Prostate gland (tissue), 2 donors: ENCODE results near the gene MPI. TPM values are rescaled to one million over a fixed set of nuclear protein-coding genes. Genes with fewer than 3 reads are reported as not detected.
A peak's percentile ranks its signal among the peaks of the same experiment; 100 is the strongest.

Experiments used
- DNase-seq: peaks from one replicate; pipeline ENCODE4 v3.0.0-alpha.2; 2019; ENCODE audit warnings: low spot score
- H3K27ac ChIP-seq, 2 donors: fragments of 200-600 bp; sonication (generic); 2 replicates each; pipeline ENCODE4 v1.5.1; 2017 to 2019
- H3K27me3 ChIP-seq: fragments of 200-600 bp; sonication (generic); replicated peaks from 2 replicates; pipeline ENCODE4 v1.5.1; 2019; ENCODE audit not compliant: insufficient read depth
- H3K36me3 ChIP-seq, 2 donors: fragments of 200-600 bp; sonication (generic); 1 replicate in 1 of 2; 2 replicates in 1 of 2; pipeline versions ENCODE4 v1.5.1 to v1.8.1; 2017 to 2019
- H3K4me1 ChIP-seq: fragments of 200-600 bp; sonication (generic); replicated peaks from 2 replicates; pipeline ENCODE4 v1.5.1; 2019
- H3K4me3 ChIP-seq, 2 donors: fragments of 200-600 bp; sonication (generic); 2 replicates each; pipeline ENCODE4 v1.5.1; 2017 to 2019
- H3K9me3 ChIP-seq: fragments of 200-600 bp; sonication (generic); 2 replicates; pipeline ENCODE4 v1.5.1; 2017
- CTCF ChIP-seq, 4 experiments: fragments of 200-600 bp in 2 of 4; fragments of 450-650 bp in 2 of 4; sonication (generic) in 2 of 4; IDR thresholded peaks; 1 replicate in 3 of 4; 2 replicates in 1 of 4; pipeline ENCODE4 v1.5.1; 2016 to 2019; ENCODE audit warnings: antibody characterized with exemption in 4 of 4, mild to moderate bottlenecking in 2 of 4, moderate library complexity in 2 of 4
- POLR2A ChIP-seq: fragments of 450-650 bp; IDR thresholded peaks from one replicate; pipeline ENCODE4 v1.6.1; 2016; ENCODE audit warnings: antibody characterized with exemption, mild to moderate bottlenecking
- POLR2AphosphoS5 ChIP-seq: sonication (generic); formaldehyde crosslinking; IDR thresholded peaks from one replicate; pipeline ENCODE4 v1.6.1; 2017; ENCODE audit warnings: antibody characterized with exemption
- WGBS: methylation state at CpG from one replicate; pipeline ENCODE4 v1.1.5; 2018; 5-methylcytosine and 5-hydroxymethylcytosine counted together
- intact Hi-C: fragments of 100-400 bp; cut with DNase I; formaldehyde crosslinking; loops from one replicate; pipeline ENCODE4 v1.14.2; 2022
- total RNA-seq, 2 donors: library from RNA; depleted of rRNA; stranded (reverse); fragments of >200 nt; gene quantifications; one replicate each; pipeline ENCODE4 v1.1.0, GENCODE V29; 2016

The MPI gene
- total RNA-seq, 2 donors from 2014 or later: 48.5 to 91.4 TPM

DNA sequence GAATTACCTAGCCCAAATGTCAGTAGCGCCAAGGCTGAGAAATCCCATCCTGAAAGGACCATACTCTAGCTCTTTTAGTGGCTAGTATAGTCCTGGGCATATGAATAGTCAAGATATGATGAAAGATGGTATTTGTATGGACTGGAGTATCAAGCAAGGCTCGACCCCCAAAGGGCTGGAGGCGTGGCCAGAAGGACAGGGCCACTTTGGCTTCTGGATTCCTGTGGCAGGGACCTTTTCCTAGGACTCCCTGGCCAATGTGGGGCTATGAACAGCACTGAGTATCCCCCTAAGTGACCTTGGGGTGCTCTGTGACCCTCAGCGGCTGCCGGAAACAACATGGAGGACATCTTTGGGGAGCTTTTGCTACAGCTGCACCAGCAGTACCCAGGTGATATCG lies 6.0 kb downstream of the MPI start:
- WGBS: 89% methylated on average over 6 of the region's 6 CpGs
- TF ChIP-seq CTCF (IDR thresholded peaks at IDR 0.05): no peak
- no peak for TF ChIP-seq POLR2A
- TF ChIP-seq POLR2AphosphoS5: no peak
- no peak for DNase-seq
- H3K4me3 ChIP-seq: no peak overlapping the region
- no peaks in the 10 kb centered on the region for H3K36me3 ChIP-seq
- H3K4me1 ChIP-seq: no peaks in the 10 kb centered on the region
- no peaks in the 10 kb centered on the region for H3K27me3 ChIP-seq
- no peaks in the 10 kb centered on the region for H3K9me3 ChIP-seq
- intact Hi-C loops: no loop called here
- H3K27ac ChIP-seq: no peak overlapping the region

DNA sequence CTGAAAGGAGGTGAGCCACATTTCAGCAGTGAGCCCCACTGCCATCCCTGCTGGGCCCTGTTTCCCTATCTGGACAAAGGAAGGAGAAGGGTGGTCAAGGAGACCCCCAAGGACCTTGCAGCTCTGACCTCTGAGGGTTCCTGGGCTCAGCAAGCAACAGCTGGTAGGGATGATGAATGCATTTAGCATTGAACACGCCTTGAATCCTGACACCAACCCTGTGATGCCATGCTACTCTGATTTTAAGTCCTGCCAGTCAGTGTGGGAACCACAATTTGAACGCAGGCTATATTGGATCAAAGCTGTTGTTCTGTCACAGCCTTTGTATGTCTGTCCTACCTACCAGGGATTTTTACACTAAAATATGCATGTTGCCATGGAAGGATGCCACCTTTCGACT lies 6.5 kb downstream of the MPI start:
- intact Hi-C loops: no loop called here
- DNase-seq: no peak
- Histone ChIP-seq H3K4me1 (no peaks in the 10 kb centered on the region), H3K4me3 (no peak overlapping the region), H3K27me3 (no peaks in the 10 kb centered on the region), H3K36me3 (no peaks in the 10 kb centered on the region), H3K9me3 (no peaks in the 10 kb centered on the region), H3K27ac (no peak overlapping the region)
- WGBS: 78% methylated on average over 3 of the region's 3 CpGs
- no peak for TF ChIP-seq CTCF (IDR thresholded peaks at IDR 0.05)
- TF ChIP-seq POLR2AphosphoS5: no peak
- TF ChIP-seq POLR2A: no peak

DNA sequence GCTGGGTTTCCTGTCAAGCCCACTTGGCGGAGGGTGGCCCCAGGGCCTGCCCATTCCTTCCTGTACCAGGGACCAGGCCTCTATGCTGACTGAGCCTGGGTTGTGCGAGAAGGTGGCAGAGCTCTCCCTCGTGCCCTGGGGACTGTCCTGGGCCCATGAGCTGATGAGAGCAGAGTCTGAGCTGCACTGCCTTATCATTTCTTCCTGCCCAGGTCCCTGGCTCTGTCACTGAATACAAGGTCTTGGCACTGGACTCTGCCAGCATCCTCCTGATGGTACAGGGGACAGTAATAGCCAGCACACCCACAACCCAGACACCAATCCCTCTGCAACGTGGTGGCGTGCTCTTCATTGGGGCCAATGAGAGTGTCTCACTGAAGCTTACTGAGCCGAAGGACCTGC lies 7.5 kb downstream of the MPI start:
- TF ChIP-seq POLR2AphosphoS5 (no peak), POLR2A (no peak), CTCF (IDR thresholded peaks at IDR 0.05) (no peak)
- DNase-seq: no peak
- Histone ChIP-seq H3K27me3 (no peaks in the 10 kb centered on the region), H3K9me3 (no peaks in the 10 kb centered on the region), H3K4me3 (no peak overlapping the region), H3K27ac (no peak overlapping the region), H3K36me3 (peaks cover 0 to under 1% of the 10 kb centered on the region in 2 donors), H3K4me1 (peaks cover 5% of the 10 kb centered on the region)
- intact Hi-C loops: no loop called here
- WGBS: 70% methylated on average over 6 of the region's 6 CpGs

DNA sequence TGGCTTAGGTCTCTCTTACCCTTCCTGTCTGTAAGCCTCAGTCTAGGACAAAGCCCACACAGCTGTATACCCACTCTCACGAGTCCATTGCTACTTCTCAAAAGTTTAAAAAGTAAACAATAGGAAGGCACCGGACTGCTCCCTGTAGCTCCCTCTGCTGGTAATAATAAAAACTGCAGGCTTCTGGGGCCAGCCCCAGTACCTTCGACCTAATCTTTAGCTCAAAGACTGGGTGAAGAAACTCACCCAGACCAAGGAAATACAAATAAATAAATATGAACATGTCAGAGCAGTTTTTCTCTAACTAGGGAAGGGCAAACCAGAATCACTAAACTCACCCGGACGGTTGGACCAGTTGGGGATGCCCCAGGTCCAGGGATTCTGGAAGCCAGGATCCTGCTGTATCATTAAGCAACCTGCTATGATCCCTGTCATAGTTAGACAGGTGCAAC lies 11.8 kb downstream of the MPI start:
- peak; percentile 63 for DNase-seq
- intact Hi-C loops: no loop called here
- Histone ChIP-seq H3K27ac (peak overlapping the region; percentile 33 to 53), H3K27me3 (no peaks in the 10 kb centered on the region), H3K36me3 (peaks cover 0 to 3% of the 10 kb centered on the region in 2 donors), H3K9me3 (no peaks in the 10 kb centered on the region), H3K4me1 (peaks cover 5% of the 10 kb centered on the region), H3K4me3 (no peak overlapping the region)
- TF ChIP-seq POLR2AphosphoS5: peak; percentile 61
- no peak for TF ChIP-seq POLR2A
- TF ChIP-seq CTCF (IDR thresholded peaks at IDR 0.05): peak; percentile 83 to 89 (median 87)
- WGBS: 7% methylated on average over 5 of the region's 5 CpGs

GRCh38 chr15:74902295-74903075 lies 12.6 kb downstream of the MPI start:
- Histone ChIP-seq H3K27ac (peak overlapping the region in 1 of 2 donors; percentile 33), H3K4me3 (no peak overlapping the region), H3K9me3 (no peaks in the 10 kb centered on the region), H3K27me3 (no peaks in the 10 kb centered on the region), H3K36me3 (peaks cover 0 to 3% of the 10 kb centered on the region in 2 donors), H3K4me1 (peaks cover 5% of the 10 kb centered on the region)
- WGBS: 85% methylated on average over 4 of the region's 4 CpGs
- intact Hi-C loops: no loop called here
- no peak for DNase-seq
- TF ChIP-seq POLR2A (no peak), CTCF (IDR thresholded peaks at IDR 0.05) (no peak), POLR2AphosphoS5 (no peak)
